ENCODE results near the gene PRICKLE1. TPM values are rescaled to one million over a fixed set of nuclear protein-coding genes. Genes with fewer than 3 reads are reported as not detected.

The PRICKLE1 gene
- total RNA-seq, 2 donors from 2014 or later, result 7.5 to 12.4 TPM

DNA sequence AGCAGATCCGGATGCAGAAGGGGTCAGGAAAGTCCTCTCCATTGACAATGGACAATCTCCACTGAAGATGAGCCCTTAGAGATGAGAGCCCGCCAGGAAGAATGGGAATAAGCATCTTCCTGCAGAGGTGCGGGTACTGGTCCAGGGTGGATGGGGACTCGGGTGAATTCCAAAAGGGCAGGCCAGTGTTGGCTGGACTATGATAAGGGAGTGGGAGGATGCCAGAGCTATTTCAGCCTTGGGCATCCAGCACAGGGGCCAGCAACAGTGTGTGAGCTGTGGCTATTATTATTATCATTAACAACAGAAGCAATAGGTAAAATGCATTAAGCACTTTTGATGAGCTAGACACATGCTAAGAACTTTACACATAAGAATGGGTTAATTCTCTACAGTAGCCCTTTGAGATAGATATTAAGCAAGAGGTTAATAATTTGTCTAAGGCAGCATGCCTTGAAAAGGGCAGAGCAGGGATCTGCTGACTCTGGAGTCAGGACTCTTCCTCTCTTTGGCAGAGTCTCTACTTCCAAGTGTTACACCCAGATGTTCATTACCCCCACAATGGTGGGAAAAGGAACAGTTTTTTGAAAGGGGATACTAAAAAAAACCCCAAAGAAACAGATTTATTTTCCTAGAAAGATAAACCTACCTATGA lies 55.2 kb downstream of the PRICKLE1 start:
- no peak for DNase-seq (ENCODE audit: low spot score)
- no peaks in the 10 kb centered on the region for H3K4me1 ChIP-seq (replicated peaks)
- H3K4me3 ChIP-seq, result no peak overlapping the region
- H3K27me3 ChIP-seq (replicated peaks; ENCODE audit: insufficient read depth), result no peaks in the 10 kb centered on the region
- no peaks in the 10 kb centered on the region for H3K36me3 ChIP-seq
- 92% methylated on average over 4 of the region's 4 CpGs for WGBS
- H3K9me3 ChIP-seq, result no peaks in the 10 kb centered on the region
- intact Hi-C loops (cut with DNase I), result no loop called here
- TF ChIP-seq POLR2A (IDR thresholded peaks at IDR 0.05), result no peak
- no peak for TF ChIP-seq POLR2AphosphoS5 (IDR thresholded peaks at IDR 0.05)
- TF ChIP-seq, protein P1, sequence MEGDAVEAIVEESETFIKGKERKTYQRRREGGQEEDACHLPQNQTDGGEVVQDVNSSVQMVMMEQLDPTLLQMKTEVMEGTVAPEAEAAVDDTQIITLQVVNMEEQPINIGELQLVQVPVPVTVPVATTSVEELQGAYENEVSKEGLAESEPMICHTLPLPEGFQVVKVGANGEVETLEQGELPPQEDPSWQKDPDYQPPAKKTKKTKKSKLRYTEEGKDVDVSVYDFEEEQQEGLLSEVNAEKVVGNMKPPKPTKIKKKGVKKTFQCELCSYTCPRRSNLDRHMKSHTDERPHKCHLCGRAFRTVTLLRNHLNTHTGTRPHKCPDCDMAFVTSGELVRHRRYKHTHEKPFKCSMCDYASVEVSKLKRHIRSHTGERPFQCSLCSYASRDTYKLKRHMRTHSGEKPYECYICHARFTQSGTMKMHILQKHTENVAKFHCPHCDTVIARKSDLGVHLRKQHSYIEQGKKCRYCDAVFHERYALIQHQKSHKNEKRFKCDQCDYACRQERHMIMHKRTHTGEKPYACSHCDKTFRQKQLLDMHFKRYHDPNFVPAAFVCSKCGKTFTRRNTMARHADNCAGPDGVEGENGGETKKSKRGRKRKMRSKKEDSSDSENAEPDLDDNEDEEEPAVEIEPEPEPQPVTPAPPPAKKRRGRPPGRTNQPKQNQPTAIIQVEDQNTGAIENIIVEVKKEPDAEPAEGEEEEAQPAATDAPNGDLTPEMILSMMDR (IDR thresholded peaks at IDR 0.05), result no peak
- no peak overlapping the region for H3K27ac ChIP-seq

DNA sequence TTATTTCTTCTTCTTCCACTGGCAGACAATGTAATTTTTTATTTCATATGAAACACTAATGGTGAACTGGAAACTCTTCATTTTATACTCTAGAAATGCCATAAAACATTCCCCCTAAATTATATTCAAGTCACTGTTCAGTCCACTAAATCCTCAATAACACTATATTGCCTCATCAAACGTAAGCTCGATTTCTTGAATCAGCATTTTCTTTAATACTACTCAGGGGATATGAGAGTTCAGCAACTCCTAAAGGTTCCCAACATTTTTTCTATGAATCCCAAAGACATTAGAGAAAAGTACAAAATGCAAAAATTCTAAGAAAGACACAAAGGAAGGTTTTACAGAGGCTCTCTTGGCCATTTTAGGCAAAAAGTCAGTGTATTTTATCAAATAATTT lies 59.3 kb downstream of the PRICKLE1 start:
- Histone ChIP-seq H3K27me3 (replicated peaks; ENCODE audit: insufficient read depth) (no peaks in the 10 kb centered on the region), H3K27ac (no peak overlapping the region), H3K9me3 (no peaks in the 10 kb centered on the region), H3K4me3 (no peak overlapping the region), H3K36me3 (no peaks in the 10 kb centered on the region), H3K4me1 (replicated peaks) (no peaks in the 10 kb centered on the region)
- no peak for DNase-seq (ENCODE audit: low spot score)
- WGBS, result 97% methylated on average over 2 of the region's 2 CpGs
- intact Hi-C loops (cut with DNase I), result no loop called here
- TF ChIP-seq, protein P1 (IDR thresholded peaks at IDR 0.05), result no peak

DNA sequence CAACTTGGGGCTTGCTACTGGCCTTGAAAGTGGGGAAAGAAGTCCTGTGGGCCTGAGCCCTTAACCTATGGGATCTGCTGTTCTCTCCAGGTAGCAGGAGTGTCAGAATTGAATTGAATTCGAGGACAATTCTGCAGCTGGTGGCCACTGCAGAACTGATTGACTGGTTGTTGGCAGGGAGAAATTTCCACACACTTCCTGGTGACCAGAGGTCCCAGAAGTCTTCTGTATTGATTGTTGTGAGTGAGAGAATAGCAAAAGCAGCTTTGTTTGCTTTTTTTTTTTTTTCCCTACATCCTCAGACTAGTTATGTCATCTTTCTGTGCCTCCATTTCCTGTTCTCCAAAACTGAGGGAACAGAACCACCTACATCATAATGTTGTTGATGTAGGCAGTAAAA lies 64.1 kb downstream of the PRICKLE1 start:
- Histone ChIP-seq H3K4me3 (no peak overlapping the region), H3K36me3 (no peaks in the 10 kb centered on the region), H3K27me3 (replicated peaks; ENCODE audit: insufficient read depth) (no peaks in the 10 kb centered on the region), H3K4me1 (replicated peaks) (no peaks in the 10 kb centered on the region), H3K9me3 (no peaks in the 10 kb centered on the region), H3K27ac (no peak overlapping the region)
- no peak for DNase-seq (ENCODE audit: low spot score)
- no peak for TF ChIP-seq POLR2A (IDR thresholded peaks at IDR 0.05)
- TF ChIP-seq, protein P1 (IDR thresholded peaks at IDR 0.05), result no peak
- TF ChIP-seq POLR2AphosphoS5 (IDR thresholded peaks at IDR 0.05), result no peak
- 80% methylated on average over 1 of the region's 1 CpG for WGBS
- intact Hi-C loops (cut with DNase I), result no loop called here

DNA sequence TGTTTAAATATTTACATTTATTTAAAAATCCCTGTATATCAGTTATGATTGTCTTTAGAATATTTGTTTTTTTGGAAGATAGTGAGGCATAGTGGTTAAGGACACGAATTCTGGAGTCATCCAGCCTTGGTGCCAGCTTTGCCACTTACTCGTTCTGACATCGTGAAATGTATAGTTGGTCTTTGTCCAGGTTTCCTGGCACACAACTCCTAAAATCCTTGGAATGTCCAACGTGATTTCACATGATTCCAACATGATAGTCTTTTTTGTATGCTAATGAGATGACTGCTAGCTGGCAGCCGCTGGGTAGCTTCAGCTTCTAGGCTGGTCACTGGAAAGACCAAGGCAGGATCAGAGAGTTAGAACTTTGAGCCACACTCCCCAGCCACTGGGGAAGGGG lies 64.8 kb downstream of the PRICKLE1 start:
- DNase-seq (ENCODE audit: low spot score), result no peak
- H3K27me3 ChIP-seq (replicated peaks; ENCODE audit: insufficient read depth), result no peaks in the 10 kb centered on the region
- no peaks in the 10 kb centered on the region for H3K4me1 ChIP-seq (replicated peaks)
- 62% methylated on average over 5 of the region's 5 CpGs for WGBS
- H3K27ac ChIP-seq, result no peak overlapping the region
- no peak overlapping the region for H3K4me3 ChIP-seq
- intact Hi-C loops (cut with DNase I), result no loop called here
- no peaks in the 10 kb centered on the region for H3K36me3 ChIP-seq
- TF ChIP-seq, protein P1 (IDR thresholded peaks at IDR 0.05), result no peak
- TF ChIP-seq POLR2A (IDR thresholded peaks at IDR 0.05), result no peak
- H3K9me3 ChIP-seq, result no peaks in the 10 kb centered on the region

DNA sequence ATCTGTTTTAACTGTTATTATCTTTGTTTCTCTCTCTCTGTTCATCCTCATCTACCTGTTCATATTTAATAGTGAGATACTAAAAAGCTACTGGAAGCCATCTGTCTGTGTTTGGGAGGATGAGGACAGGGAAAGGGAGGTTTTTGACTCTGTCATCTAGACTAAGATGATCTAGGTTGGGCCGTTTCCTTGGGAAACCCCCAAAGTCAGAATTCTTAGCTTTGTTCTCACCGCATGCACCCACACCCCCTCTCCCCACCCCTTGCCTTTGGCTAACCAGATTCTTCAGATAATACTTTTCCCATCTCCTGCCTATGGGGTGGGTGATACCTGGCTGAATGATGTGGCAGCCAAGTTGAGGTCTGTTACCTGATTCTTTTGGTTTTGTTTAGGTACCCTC lies 73.0 kb downstream of the PRICKLE1 start:
- Histone ChIP-seq H3K27ac (no peak overlapping the region), H3K36me3 (no peaks in the 10 kb centered on the region), H3K4me3 (no peak overlapping the region), H3K27me3 (replicated peaks; ENCODE audit: insufficient read depth) (no peaks in the 10 kb centered on the region), H3K9me3 (no peaks in the 10 kb centered on the region), H3K4me1 (replicated peaks) (no peaks in the 10 kb centered on the region)
- intact Hi-C loops (cut with DNase I), result no loop called here
- 46% methylated on average over 2 of the region's 2 CpGs for WGBS
- no peak for TF ChIP-seq POLR2AphosphoS5 (IDR thresholded peaks at IDR 0.05)
- no peak for TF ChIP-seq POLR2A (IDR thresholded peaks at IDR 0.05)
- TF ChIP-seq, protein P1 (IDR thresholded peaks at IDR 0.05), result no peak
- no peak for DNase-seq (ENCODE audit: low spot score)
